ENCODE data around the gene MINDY2. TPM values are rescaled to one million over a fixed set of nuclear protein-coding genes. Genes with fewer than 3 reads are reported as not detected.
"Not testable (repeated sequence)": the region's sequence is repeated elsewhere in the genome, so short reads cannot be mapped to it uniquely, and the experiment has no call there.

The MINDY2 gene
- total RNA-seq, 4 donors from 2014 or later: 26.6 to 38.2 (median 29.2) TPM

DNA sequence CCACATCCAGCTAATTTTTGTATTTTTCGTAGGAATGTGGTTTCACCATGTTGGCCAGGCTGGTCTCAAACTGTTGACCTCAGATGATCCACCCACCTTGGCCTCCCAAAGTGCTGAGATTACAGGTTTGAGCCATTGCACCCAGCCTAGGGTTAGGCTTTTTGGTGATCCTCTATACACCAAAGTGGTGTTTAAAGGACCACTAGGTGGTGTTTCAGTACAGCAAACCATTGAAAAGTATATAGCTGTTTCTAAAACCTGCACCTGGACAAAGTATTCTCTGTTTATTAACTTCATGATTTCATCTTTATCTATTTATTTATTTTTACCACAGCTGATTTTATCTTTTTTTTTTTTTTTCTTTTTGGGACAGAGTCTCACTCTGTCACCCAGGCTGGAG lies 68.4 kb downstream of the MINDY2 start:
- intact Hi-C loops (cut with DNase I): no loop called here
- Histone ChIP-seq H3K36me3 (peaks cover 0 to 15% (median 7%) of the 10 kb centered on the region in 4 donors), H3K27ac (replicated peaks in 1 of 4) (no peak overlapping the region), H3K9me3 (no peaks in the 10 kb centered on the region), H3K4me3 (no peak overlapping the region), H3K27me3 (no peaks in the 10 kb centered on the region), H3K4me1 (no peaks in the 10 kb centered on the region)
- 89% methylated on average over 1 of the region's 1 CpG for WGBS
- no peak for DNase-seq (ENCODE audit: extremely low spot score)
- no peak for TF ChIP-seq EP300 (IDR thresholded peaks at IDR 0.05)
- TF ChIP-seq, protein P1, sequence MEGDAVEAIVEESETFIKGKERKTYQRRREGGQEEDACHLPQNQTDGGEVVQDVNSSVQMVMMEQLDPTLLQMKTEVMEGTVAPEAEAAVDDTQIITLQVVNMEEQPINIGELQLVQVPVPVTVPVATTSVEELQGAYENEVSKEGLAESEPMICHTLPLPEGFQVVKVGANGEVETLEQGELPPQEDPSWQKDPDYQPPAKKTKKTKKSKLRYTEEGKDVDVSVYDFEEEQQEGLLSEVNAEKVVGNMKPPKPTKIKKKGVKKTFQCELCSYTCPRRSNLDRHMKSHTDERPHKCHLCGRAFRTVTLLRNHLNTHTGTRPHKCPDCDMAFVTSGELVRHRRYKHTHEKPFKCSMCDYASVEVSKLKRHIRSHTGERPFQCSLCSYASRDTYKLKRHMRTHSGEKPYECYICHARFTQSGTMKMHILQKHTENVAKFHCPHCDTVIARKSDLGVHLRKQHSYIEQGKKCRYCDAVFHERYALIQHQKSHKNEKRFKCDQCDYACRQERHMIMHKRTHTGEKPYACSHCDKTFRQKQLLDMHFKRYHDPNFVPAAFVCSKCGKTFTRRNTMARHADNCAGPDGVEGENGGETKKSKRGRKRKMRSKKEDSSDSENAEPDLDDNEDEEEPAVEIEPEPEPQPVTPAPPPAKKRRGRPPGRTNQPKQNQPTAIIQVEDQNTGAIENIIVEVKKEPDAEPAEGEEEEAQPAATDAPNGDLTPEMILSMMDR (IDR thresholded peaks at IDR 0.05): peak in 1 of 3 experiments; percentile 20
- no peak for TF ChIP-seq POLR2AphosphoS5 (IDR thresholded peaks at IDR 0.05)
- no peak for TF ChIP-seq POLR2A (IDR thresholded peaks at IDR 0.05; ENCODE audit: low read depth)

DNA sequence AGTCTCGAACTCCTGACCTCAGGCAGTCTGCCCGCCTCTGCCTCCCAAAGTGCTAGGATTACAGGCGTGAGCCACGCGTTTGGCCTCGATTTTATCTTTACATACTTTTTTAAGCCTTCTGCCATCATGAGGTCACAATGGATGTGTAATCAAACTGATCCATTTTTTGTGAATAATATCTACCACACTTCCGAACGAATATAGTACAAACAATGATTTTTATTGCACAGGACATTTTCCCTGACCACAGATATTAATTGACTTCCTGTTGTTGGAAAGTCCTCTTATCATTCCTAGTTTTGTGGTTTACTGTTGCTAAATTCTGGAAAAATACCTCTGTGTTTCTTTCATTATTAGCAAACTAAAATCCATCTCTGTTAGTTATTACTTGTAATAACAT lies 68.9 kb downstream of the MINDY2 start:
- no peaks in the 10 kb centered on the region for H3K4me1 ChIP-seq
- no peak overlapping the region for H3K4me3 ChIP-seq
- no peaks in the 10 kb centered on the region for H3K9me3 ChIP-seq
- no peaks in the 10 kb centered on the region for H3K27me3 ChIP-seq
- no peak overlapping the region for H3K27ac ChIP-seq (replicated peaks in 1 of 4)
- intact Hi-C loops (cut with DNase I): no loop called here
- DNase-seq (ENCODE audit: extremely low spot score): no peak
- 95% methylated on average over 8 of the region's 8 CpGs for WGBS
- H3K36me3 ChIP-seq: peaks cover 0 to 16% (median 8%) of the 10 kb centered on the region in 4 donors
- TF ChIP-seq POLR2A (IDR thresholded peaks at IDR 0.05; ENCODE audit: low read depth) (no peak), POLR2AphosphoS5 (IDR thresholded peaks at IDR 0.05) (no peak), EP300 (IDR thresholded peaks at IDR 0.05) (no peak)
- TF ChIP-seq, protein P1 (IDR thresholded peaks at IDR 0.05): no peak

DNA sequence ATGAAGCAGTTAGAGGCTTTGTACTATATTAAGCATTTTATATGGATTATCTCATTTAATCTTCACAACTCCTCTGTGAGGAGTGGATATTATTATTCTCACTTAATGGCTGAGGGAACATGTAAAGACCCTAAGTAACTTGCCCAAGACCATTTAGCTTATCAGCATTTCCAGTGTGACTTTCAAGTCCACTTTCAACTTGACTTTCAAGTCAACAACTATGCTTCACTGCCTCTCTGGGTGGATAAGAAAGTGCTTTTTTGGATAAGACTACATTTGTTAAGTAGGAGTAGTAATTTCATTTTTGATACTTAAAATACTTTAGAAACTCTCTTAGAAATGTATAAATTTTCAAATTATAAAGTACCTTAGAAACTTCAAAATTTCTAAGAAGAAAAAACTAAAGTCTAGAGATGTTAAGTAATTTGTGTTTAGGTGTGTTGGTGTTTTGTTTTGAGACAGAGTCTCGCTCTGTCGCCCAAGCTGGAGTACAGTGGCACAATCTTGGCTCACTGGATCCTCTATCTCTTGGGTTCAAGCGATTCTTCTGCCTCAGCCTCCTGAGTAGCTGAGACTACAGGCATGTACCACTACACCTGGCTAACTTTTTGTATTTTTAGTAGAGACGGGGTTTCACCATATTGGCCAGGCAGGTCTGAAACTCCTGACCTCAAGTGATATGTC lies 71.8 kb downstream of the MINDY2 start:
- Histone ChIP-seq H3K27me3 (no peaks in the 10 kb centered on the region), H3K4me3 (no peak overlapping the region), H3K4me1 (no peaks in the 10 kb centered on the region), H3K36me3 (peaks cover 0 to 34% (median 16%) of the 10 kb centered on the region in 4 donors), H3K27ac (replicated peaks in 1 of 4) (no peak overlapping the region), H3K9me3 (no peaks in the 10 kb centered on the region)
- 96% methylated on average over 4 of the region's 4 CpGs for WGBS
- TF ChIP-seq, protein P1 (IDR thresholded peaks at IDR 0.05): no peak
- TF ChIP-seq EP300 (IDR thresholded peaks at IDR 0.05): no peak
- TF ChIP-seq POLR2AphosphoS5 (IDR thresholded peaks at IDR 0.05): no peak
- TF ChIP-seq POLR2A (IDR thresholded peaks at IDR 0.05; ENCODE audit: low read depth): no peak
- intact Hi-C loops (cut with DNase I): no loop called here
- no peak for DNase-seq (ENCODE audit: extremely low spot score)

- WGBS: 95% methylated on average over 3 of the region's 3 CpGs
- H3K4me3 ChIP-seq; H3K27ac ChIP-seq (replicated peaks in 1 of 4); H3K9me3 ChIP-seq; H3K27me3 ChIP-seq; intact Hi-C loops (cut with DNase I); DNase-seq (ENCODE audit: extremely low spot score); H3K4me1 ChIP-seq: not testable (repeated sequence)
- H3K36me3 ChIP-seq: peaks cover 0 to 85% (median 54%) of the 10 kb centered on the region in 4 donors
These were observed 80.1 kb downstream of the MINDY2 start for GRCh38 chr15:58851205-58851604.

DNA sequence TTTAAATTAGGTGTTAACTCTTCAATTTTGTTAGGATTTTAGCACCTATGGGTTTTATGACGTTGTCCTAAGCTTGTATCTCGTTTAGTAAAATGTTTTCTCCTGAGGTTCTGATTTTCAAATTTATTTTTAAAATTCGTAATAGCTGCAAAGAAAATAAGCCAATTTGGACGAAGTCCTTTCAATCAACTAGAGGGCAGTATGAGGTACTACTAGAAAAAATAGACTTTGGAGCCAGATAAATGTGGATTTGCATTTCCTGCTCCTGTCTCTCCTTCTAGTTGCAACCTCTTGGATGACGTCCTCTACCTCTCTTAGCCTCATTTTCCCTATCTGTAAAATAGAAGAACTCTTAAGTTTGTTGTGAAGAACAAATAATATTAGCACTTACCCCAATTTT lies 81.2 kb downstream of the MINDY2 start:
- WGBS: 89% methylated on average over 5 of the region's 5 CpGs
- Histone ChIP-seq H3K27ac (replicated peaks in 1 of 4) (no peak overlapping the region), H3K4me1 (peaks cover 0 to 7% (median 0%) of the 10 kb centered on the region in 4 donors), H3K4me3 (no peak overlapping the region), H3K27me3 (no peaks in the 10 kb centered on the region), H3K9me3 (no peaks in the 10 kb centered on the region), H3K36me3 (peaks cover 0 to 82% (median 51%) of the 10 kb centered on the region in 4 donors)
- no peak for TF ChIP-seq POLR2AphosphoS5 (IDR thresholded peaks at IDR 0.05)
- TF ChIP-seq POLR2A (IDR thresholded peaks at IDR 0.05; ENCODE audit: low read depth): no peak
- intact Hi-C loops (cut with DNase I): no loop called here
- DNase-seq (ENCODE audit: extremely low spot score): no peak

GRCh38 chr15:58854593-58854992 lies 83.5 kb downstream of the MINDY2 start:
- Histone ChIP-seq H3K36me3 (peaks cover 0 to 59% (median 31%) of the 10 kb centered on the region in 4 donors), H3K4me3 (no peak overlapping the region), H3K27me3 (no peaks in the 10 kb centered on the region), H3K9me3 (no peaks in the 10 kb centered on the region), H3K4me1 (peaks cover 0 to 7% (median 0%) of the 10 kb centered on the region in 4 donors), H3K27ac (replicated peaks in 1 of 4) (no peak overlapping the region)
- no peak for DNase-seq (ENCODE audit: extremely low spot score)
- intact Hi-C loops (cut with DNase I): no loop called here
- TF ChIP-seq, protein P1 (IDR thresholded peaks at IDR 0.05): no peak
- TF ChIP-seq POLR2A (IDR thresholded peaks at IDR 0.05; ENCODE audit: low read depth): no peak
- no peak for TF ChIP-seq EP300 (IDR thresholded peaks at IDR 0.05)
- no peak for TF ChIP-seq POLR2AphosphoS5 (IDR thresholded peaks at IDR 0.05)
- 69% methylated on average over 4 of the region's 4 CpGs for WGBS

Measured in esophagus muscularis mucosa (tissue), 4 donors.